H9 (cell line): ENCODE measurements around the gene DTYMK. TPM values are rescaled to one million over a fixed set of nuclear protein-coding genes. Genes with fewer than 3 reads are reported as not detected.

Experiments used
- DNase-seq: peaks from one replicate; pipeline ENCODE4 v3.0.0-alpha.2; 2017
- H2AFZ ChIP-seq: one replicate; pipeline ENCODE4 v1.6.1; 2013; ENCODE audit warnings: mild to moderate bottlenecking, low read length, control low read depth, moderate library complexity
- H2AK5ac ChIP-seq: 2 replicates; pipeline ENCODE4 v1.6.1; 2013; ENCODE audit warnings: low read length, control low read depth, mixed read lengths; ENCODE audit not compliant: insufficient read length
- H2BK120ac ChIP-seq: one replicate; pipeline ENCODE4 v1.6.1; 2013; ENCODE audit warnings: low read depth, mild to moderate bottlenecking, low read length, control low read depth, inconsistent platforms; ENCODE audit not compliant: poor library complexity, severe bottlenecking
- H2BK12ac ChIP-seq: 2 replicates; pipeline ENCODE4 v1.6.1; 2013; ENCODE audit warnings: low read length, control low read depth, mixed read lengths, low read depth; ENCODE audit not compliant: insufficient read length
- H2BK15ac ChIP-seq: 2 replicates; pipeline ENCODE4 v1.6.1; 2013; ENCODE audit warnings: low read depth, low read length, control low read depth
- H2BK20ac ChIP-seq: one replicate; pipeline ENCODE4 v1.6.1; 2013; ENCODE audit warnings: low read depth, mild to moderate bottlenecking, low read length, control low read depth, inconsistent platforms; ENCODE audit not compliant: poor library complexity, severe bottlenecking
- H2BK5ac ChIP-seq: 2 replicates; pipeline ENCODE4 v1.6.1; 2013; ENCODE audit warnings: low read length, control low read depth, mixed read lengths; ENCODE audit not compliant: insufficient read length
- H3K14ac ChIP-seq: 2 replicates; pipeline ENCODE4 v1.6.1; 2013; ENCODE audit warnings: low read length, control low read depth; ENCODE audit not compliant: insufficient read depth
- H3K18ac ChIP-seq: 2 replicates; pipeline ENCODE4 v1.6.1; 2013; ENCODE audit warnings: low read depth, mild to moderate bottlenecking, mixed read lengths, low read length, control low read depth; ENCODE audit not compliant: insufficient read length
- H3K23ac ChIP-seq: 2 replicates; pipeline ENCODE4 v1.6.1; 2013; ENCODE audit warnings: low read length, control low read depth, mixed read lengths, low read depth; ENCODE audit not compliant: insufficient read length
- H3K23me2 ChIP-seq: 2 replicates; pipeline ENCODE4 v1.6.1; 2013; ENCODE audit warnings: low read depth, mild to moderate bottlenecking, mixed read lengths, low read length, control low read depth; ENCODE audit not compliant: insufficient read length, poor library complexity, severe bottlenecking
- H3K27ac ChIP-seq: 2 replicates; pipeline ENCODE4 v1.5.1; 2013; ENCODE audit warnings: low read length, control low read depth, mixed read lengths, low read depth; ENCODE audit not compliant: insufficient read length
- H3K27me3 ChIP-seq: 2 replicates; pipeline ENCODE4 v1.6.1; 2013; ENCODE audit warnings: low read length, control low read depth, inconsistent platforms; ENCODE audit not compliant: insufficient read depth
- H3K4ac ChIP-seq: 2 replicates; pipeline ENCODE4 v1.6.1; 2013; ENCODE audit warnings: low read depth, mild to moderate bottlenecking, control low read depth, inconsistent platforms, low read length, moderate library complexity
- H3K4me1 ChIP-seq: 2 replicates; pipeline ENCODE4 v1.6.1; 2013; ENCODE audit warnings: low read length, control low read depth, inconsistent platforms; ENCODE audit not compliant: insufficient read depth
- H3K4me2 ChIP-seq: 2 replicates; pipeline ENCODE4 v1.6.1; 2013; ENCODE audit warnings: low read length, control low read depth, mixed read lengths; ENCODE audit not compliant: insufficient read length, insufficient read depth
- H3K56ac ChIP-seq: 2 replicates; pipeline ENCODE4 v1.6.1; 2013; ENCODE audit warnings: low read depth, mild to moderate bottlenecking, mixed read lengths, low read length, control low read depth; ENCODE audit not compliant: insufficient read length
- H3K79me1 ChIP-seq: 2 replicates; pipeline ENCODE4 v1.6.1; 2013; ENCODE audit warnings: low read depth, mild to moderate bottlenecking, moderate library complexity, low read length, control low read depth, inconsistent platforms; ENCODE audit not compliant: insufficient read depth, poor library complexity, severe bottlenecking
- H3K79me2 ChIP-seq: 2 replicates; pipeline ENCODE4 v1.6.1; 2013; ENCODE audit warnings: low read length, control low read depth, inconsistent platforms; ENCODE audit not compliant: insufficient read depth
- H3K9ac ChIP-seq: 2 replicates; pipeline ENCODE4 v1.6.1; 2013; ENCODE audit warnings: low read length, control low read depth, mixed read lengths; ENCODE audit not compliant: insufficient read length; ENCODE audit errors: extremely low read depth
- H3K9me3 ChIP-seq: one replicate; pipeline ENCODE4 v1.6.1; 2013; ENCODE audit warnings: low read depth, low read length, inconsistent platforms; ENCODE audit not compliant: control insufficient read depth
- H3T11ph ChIP-seq: one replicate; pipeline ENCODE4 v1.6.1; 2013; ENCODE audit warnings: mild to moderate bottlenecking, low read length, control low read depth, inconsistent platforms
- H4K20me1 ChIP-seq: one replicate; pipeline ENCODE4 v1.6.1; 2013; ENCODE audit not compliant: control insufficient read depth, insufficient read length, insufficient read depth
- H4K5ac ChIP-seq: 2 replicates; pipeline ENCODE4 v1.6.1; 2013; ENCODE audit warnings: low read depth, mild to moderate bottlenecking, mixed read lengths, low read length, control low read depth; ENCODE audit not compliant: insufficient read length
- H4K8ac ChIP-seq: replicated peaks from 2 replicates; pipeline ENCODE4 v1.6.1; 2013; ENCODE audit warnings: low read length, control low read depth, mixed read lengths, low read depth; ENCODE audit not compliant: insufficient read length
- H4K91ac ChIP-seq: 2 replicates; pipeline ENCODE4 v1.6.1; 2013; ENCODE audit warnings: low read depth, mild to moderate bottlenecking, moderate library complexity, mixed read lengths, low read length, control low read depth; ENCODE audit not compliant: insufficient read length
- H3K27ac Mint-ChIP-seq, 3 experiments: 2 replicates in 2 of 3; 3 replicates in 1 of 3; pipeline ENCODE4 v1.8.0; 2020 to 2021; ENCODE audit warnings: mixed read lengths in 3 of 3, mild to moderate bottlenecking in 1 of 3, moderate library complexity in 1 of 3
- H3K27me3 Mint-ChIP-seq: 2 replicates; pipeline ENCODE4 v1.8.0; 2021; ENCODE audit warnings: low read depth, mild to moderate bottlenecking, moderate library complexity, mixed read lengths
- H3K36me3 Mint-ChIP-seq, 3 experiments: 2 replicates in 2 of 3; 3 replicates in 1 of 3; pipeline ENCODE4 v1.8.0; 2020 to 2021; ENCODE audit warnings: low read depth in 3 of 3, mixed read lengths in 3 of 3; ENCODE audit not compliant: insufficient read depth in 1 of 3
- H3K4me1 Mint-ChIP-seq, 2 experiments: 2 replicates each; pipeline ENCODE4 v1.8.0; 2020; ENCODE audit warnings: mixed read lengths in 2 of 2
- H3K4me3 Mint-ChIP-seq, 2 experiments: 2 replicates in 1 of 2; 3 replicates in 1 of 2; pipeline ENCODE4 v1.8.0; 2020 to 2021; ENCODE audit warnings: mild to moderate bottlenecking in 2 of 2, mixed read lengths in 2 of 2, moderate library complexity in 1 of 2
- H3K9me3 Mint-ChIP-seq, 2 experiments: 2 replicates in 1 of 2; 3 replicates in 1 of 2; pipeline ENCODE4 v1.8.0; 2020; ENCODE audit warnings: mild to moderate bottlenecking in 2 of 2, mixed read lengths in 2 of 2, moderate library complexity in 1 of 2
- WGBS: extraction: QIAGEN DNeasy Blood & Tissue Kit; methylation state at CpG from one replicate; pipeline ENCODE4 v1.1.7; 2013; ENCODE audit warnings: missing lambda C conversion rate, low lambda C conversion rate, mixed read lengths; ENCODE audit not compliant: insufficient read length; ENCODE audit errors: extremely low coverage; 5-methylcytosine and 5-hydroxymethylcytosine counted together
- total RNA-seq: library from RNA; stranded (reverse); gene quantifications from 2 replicates; pipeline ENCODE4 v1.2.1, GENCODE V29; 2021
- TF ChIP-seq, protein P1 (sequence below): fragments of 200-600 bp; sonication (generic); conservative IDR thresholded peaks from 3 replicates; pipeline ENCODE4 v1.8.0; 2021; ENCODE audit warnings: antibody characterized with exemption, mild to moderate bottlenecking

Gene DTYMK
- total RNA-seq, 1 experiment from 2014 or later = 76.0 TPM

DNA sequence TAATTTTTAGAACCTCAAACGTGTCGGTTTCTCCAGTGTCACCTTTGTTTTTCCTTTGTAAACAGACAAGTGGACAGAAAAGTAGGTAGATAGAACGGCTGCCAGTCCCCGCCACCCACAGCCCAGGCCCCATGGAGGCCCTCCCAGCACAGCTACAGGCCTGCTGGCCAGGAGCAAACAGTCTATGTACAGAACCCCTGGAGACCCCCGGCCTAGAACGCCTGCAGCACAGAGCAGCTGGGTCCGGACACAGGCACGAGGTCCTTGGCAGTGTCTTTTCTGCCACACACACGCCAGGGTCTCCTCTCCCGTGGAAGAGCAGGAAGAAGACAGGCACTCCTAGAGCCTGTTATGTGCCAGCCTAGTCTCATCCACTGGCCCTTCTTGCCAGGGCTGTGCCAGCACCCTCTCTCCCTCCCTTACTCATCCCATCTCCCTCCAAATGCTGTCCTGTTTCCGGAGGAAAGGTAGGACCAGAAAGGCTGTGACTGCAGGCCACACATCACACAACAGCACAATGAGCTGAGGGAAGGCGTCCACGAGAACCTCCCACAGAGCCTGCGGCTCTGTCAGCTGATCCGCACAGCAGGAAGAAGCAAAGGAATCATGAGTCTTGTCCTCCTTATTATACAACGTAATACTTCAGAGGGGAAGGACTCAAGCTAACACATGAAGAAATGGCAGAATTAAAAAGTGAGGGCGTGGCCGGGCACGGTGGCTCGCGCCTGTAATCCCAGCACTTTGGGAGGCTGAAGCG is 7.7 kb downstream of the DTYMK start:
- H2AFZ ChIP-seq = no peak overlapping the region
- H3K14ac ChIP-seq = no peak overlapping the region
- no peak overlapping the region for H2BK12ac ChIP-seq
- no peak overlapping the region for H2BK15ac ChIP-seq
- no CpG with 5 or more reads among the region's 22 CpGs for WGBS
- H2BK20ac ChIP-seq = no peak overlapping the region
- H4K20me1 ChIP-seq = no peaks in the 10 kb centered on the region
- Mint-ChIP-seq H3K27ac (0 out of 7 replicates have a peak overlapping the region, but pooled peaks of 1 of the 3 experiments have one; percentile 29), H3K9me3 (no peaks in the 10 kb centered on the region), H3K4me3 (no peak overlapping the region), H3K36me3 (peaks cover 35 to 86% (median 78%) of the 10 kb centered on the region in 3 experiments), H3K4me1 (no peaks in the 10 kb centered on the region), H3K27me3 (no peaks in the 10 kb centered on the region)
- H3K27ac ChIP-seq = no peak overlapping the region
- H3K23ac ChIP-seq = no peak overlapping the region
- H3K4ac ChIP-seq = no peak overlapping the region
- H3K9ac ChIP-seq = no peak overlapping the region
- no peak overlapping the region for H2BK120ac ChIP-seq
- H3K4me1 ChIP-seq = no peaks in the 10 kb centered on the region
- no peak overlapping the region for H4K5ac ChIP-seq
- TF ChIP-seq, protein P1, sequence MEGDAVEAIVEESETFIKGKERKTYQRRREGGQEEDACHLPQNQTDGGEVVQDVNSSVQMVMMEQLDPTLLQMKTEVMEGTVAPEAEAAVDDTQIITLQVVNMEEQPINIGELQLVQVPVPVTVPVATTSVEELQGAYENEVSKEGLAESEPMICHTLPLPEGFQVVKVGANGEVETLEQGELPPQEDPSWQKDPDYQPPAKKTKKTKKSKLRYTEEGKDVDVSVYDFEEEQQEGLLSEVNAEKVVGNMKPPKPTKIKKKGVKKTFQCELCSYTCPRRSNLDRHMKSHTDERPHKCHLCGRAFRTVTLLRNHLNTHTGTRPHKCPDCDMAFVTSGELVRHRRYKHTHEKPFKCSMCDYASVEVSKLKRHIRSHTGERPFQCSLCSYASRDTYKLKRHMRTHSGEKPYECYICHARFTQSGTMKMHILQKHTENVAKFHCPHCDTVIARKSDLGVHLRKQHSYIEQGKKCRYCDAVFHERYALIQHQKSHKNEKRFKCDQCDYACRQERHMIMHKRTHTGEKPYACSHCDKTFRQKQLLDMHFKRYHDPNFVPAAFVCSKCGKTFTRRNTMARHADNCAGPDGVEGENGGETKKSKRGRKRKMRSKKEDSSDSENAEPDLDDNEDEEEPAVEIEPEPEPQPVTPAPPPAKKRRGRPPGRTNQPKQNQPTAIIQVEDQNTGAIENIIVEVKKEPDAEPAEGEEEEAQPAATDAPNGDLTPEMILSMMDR = no peak
- H3K23me2 ChIP-seq = no peaks in the 10 kb centered on the region
- H3K9me3 ChIP-seq = no peaks in the 10 kb centered on the region
- DNase-seq = no peak
- H3K79me1 ChIP-seq = no peaks in the 10 kb centered on the region
- H3K4me2 ChIP-seq = no peak overlapping the region
- no peak overlapping the region for H3K56ac ChIP-seq
- H3K79me2 ChIP-seq = no peaks in the 10 kb centered on the region; the same call in 1 of the 2 replicates
- no peak overlapping the region for H3K18ac ChIP-seq
- no peak overlapping the region for H2BK5ac ChIP-seq
- H4K91ac ChIP-seq = no peak overlapping the region
- H2AK5ac ChIP-seq = no peak overlapping the region
- H3T11ph ChIP-seq = no peak overlapping the region
- no peaks in the 10 kb centered on the region for H3K27me3 ChIP-seq
- no peak overlapping the region for H4K8ac ChIP-seq
